GM19239 (cell line): ENCODE measurements around the gene ATF4.

Source experiments
- DNase-seq: peaks from one replicate; pipeline ENCODE4 v3.0.0; 2011; ENCODE audit warnings: low spot score; ENCODE audit not compliant: insufficient read length
- FAIRE-seq: peaks from 2 replicates; lab custom pipeline; 2011; peaks lifted over from hg19 to GRCh38; lab: Jason Lieb, UNC

The ATF4 gene

DNA sequence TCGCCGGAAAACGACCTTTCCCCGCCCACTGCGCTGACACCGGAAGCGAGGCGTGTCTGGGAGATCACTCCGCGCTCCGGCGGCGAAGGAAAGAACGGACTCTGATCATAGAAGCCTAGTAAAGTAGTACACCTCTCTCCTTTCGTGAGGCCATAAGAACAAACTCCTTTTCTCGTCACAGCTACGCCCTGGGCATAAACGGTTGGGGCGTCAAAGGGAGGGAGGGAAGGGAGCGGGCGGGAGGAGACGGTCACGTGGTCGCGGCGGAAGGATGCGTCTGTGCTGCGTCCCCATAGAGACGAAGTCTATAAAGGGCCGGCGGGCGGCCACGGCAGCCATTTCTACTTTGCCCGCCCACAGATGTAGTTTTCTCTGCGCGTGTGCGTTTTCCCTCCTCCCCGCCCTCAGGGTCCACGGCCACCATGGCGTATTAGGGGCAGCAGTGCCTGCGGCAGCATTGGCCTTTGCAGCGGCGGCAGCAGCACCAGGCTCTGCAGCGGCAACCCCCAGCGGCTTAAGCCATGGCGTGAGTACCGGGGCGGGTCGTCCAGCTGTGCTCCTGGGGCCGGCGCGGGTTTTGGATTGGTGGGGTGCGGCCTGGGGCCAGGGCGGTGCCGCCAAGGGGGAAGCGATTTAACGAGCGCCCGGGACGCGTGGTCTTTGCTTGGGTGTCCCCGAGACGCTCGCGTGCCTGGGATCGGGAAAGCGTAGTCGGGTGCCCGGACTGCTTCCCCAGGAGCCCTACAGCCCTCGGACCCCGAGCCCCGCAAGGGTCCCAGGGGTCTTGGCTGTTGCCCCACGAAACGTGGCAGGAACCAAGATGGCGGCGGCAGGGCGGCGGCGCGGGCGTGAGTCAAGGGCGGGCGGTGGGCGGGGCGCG, at the start of gene ATF4:
Gene ATF4, plus strand, starts transcription at position 337 of the 880 bp plus-strand sequence. CDS start 884 bp downstream, outside the sequence.
- DNase-seq: no peak
- peak; percentile 97 for FAIRE-seq

GRCh38 chr22:39471381-39472141, 48.8 kb upstream of the ATF4 start:
- DNase-seq (peak; percentile 56), FAIRE-seq (peak; percentile 97)

DNA sequence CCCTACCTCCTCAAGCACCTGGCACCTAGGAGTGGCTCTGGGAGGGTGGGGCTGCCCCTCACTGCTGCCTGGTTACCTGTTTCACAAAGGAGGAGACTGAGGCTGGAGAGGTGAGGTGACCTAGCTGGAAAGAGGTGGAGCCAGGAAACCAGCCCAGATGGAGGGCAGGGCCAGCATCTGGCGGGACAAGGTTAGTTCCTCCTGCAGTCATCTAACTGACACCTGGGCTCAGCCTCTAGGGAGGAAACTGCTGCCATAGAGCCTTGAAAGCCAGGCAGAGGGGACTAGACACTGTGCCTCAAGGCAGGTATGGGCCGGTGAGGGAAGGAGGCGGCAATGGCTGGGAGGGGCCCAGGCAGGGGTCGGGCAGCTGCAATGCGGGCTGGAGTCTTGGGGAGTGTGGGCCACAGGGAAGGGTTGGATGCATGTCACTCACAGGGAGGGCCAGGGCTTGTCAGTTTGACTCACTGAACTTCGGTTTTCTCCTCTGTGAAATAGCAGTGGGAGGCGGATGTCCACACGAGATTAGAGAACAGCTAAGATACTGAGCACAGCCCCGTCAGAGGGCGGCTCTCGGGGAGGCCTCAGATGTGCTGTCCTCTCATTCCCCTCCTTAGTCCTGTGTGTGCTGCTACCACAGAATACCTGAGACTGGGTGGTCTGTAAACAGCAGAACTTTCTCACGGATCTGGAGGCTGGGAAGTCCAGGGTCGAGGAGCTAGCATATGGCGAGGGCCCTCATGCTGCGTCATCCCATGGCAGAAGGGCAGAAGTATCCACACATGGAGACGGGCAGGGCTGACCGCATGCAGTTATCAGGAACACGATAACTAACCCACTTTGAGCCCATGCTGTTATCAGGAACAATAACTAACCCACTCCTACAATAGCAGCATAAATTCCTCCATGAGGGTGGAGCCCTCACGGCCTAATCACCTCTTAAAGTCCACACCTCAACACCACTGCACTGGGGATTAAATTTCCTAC, 47.5 kb upstream of the ATF4 start:
- FAIRE-seq (peak; percentile 89), DNase-seq (peak; percentile 54)

DNA sequence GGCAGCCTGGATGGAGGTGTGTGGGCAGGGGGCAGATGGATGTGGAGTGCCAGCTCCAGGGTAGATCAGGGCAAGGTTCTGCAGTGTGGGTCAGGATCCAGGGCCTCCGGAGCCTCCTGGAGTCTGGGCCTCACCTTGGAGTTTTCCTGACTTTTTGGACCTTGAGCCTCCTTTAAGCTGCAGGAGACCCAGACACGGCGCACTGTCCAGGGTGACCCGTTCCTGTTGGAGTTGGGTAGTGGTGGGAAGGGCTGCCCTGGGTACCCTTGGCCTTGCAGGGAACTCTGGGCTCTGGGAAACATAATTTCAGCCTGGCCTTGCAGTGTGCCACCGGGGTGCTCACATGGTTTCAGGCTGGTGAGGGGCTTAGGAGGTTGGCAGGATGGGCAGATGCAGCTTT, 46.5 kb upstream of the ATF4 start:
- FAIRE-seq (no peak), DNase-seq (no peak)

- no peak for DNase-seq
Measured at GRCh38 chr22:39474351-39475111, 45.8 kb upstream of the ATF4 start.

DNA sequence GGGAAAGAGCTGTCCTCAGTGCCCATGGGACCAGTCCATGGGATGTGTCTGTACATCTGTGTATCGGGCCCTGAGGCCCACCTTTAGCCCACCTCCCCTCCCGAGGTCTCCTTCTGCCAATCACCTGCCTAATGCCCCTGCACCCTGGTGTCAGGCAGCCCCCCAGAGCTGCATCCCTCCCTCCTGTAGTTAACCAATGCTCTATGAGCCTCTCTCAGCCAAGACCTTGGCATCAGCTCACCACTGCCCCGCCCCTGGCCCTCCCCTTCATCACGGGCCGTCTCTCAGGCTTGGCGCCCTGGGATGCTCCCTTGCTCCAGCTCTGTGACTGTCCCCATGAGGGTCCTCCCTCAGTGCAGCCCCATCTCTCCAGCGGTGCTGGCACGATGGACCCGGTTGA, 45.0 kb upstream of the ATF4 start:
- FAIRE-seq: no peak
- no peak for DNase-seq

More at GRCh38 chr22:39474351-39475111, 45.8 kb upstream of the ATF4 start:
- peak; percentile 47 for FAIRE-seq

DNA sequence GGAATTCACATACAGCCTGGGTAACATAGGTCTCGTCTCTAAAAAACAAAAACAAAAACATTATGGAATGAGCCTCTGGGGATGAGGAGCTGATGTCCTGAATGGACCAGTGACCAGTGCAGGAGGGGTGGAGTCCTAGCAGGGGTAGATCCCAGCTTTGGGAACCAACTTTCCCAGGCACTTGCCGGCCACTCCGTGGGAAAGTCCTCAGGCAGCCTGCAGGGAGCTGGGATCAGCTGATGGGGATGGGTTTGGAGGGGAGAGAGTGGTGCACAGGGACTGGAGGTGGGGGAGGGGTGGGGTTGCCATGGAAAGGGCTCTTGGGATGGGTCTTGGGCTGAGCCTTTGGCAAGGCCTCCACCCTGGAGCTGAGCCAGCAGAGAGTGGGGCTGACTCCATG, 44.5 kb upstream of the ATF4 start:
- FAIRE-seq: no peak
- no peak for DNase-seq

GRCh38 chr22:39476664-39477063, 43.7 kb upstream of the ATF4 start:
- DNase-seq (no peak), FAIRE-seq (no peak)

- FAIRE-seq (no peak), DNase-seq (no peak)
Measured at GRCh38 chr22:39477542-39477941, 42.8 kb upstream of the ATF4 start.

DNA sequence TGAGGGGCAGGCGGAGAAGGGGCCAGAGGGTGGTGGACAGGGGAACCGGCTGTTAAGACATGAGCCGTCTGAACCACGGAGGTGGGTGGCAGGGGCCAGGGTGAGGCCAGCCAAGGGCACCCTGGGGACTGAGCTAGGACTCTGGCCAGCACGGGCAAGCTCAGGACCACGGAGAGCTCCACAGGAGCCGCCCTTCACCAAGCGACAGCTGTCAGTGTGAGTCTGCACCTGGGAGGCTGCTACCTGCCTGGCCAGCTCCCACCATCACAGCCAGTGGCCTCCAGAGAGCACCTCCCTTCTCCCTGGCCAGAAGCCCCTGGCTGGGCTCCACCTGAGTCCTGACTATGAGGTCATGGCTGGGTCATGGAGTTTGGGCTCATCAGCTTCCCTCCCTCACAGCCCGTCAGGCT, 41.9 kb upstream of the ATF4 start:
- DNase-seq (no peak), FAIRE-seq (no peak)

DNA sequence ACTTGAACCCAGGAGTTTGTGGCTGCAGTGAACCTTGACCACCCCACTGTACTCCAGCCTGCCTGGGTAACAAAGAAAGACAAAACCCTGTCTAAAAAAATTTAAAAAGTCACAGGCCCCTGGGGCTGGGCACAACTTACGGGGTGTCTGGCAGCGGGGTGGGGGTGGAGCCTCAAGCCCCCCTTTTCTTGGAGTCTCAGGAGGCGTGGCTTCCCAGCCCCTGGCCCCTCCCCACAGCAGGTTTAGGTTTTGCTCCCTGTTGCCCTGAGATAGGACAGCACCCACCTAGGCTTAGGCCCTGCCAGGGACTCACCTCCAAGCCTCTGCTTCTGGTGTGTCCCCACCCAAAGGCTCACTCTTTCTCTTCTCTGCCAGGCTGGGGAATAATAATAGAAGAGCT, 41.1 kb upstream of the ATF4 start:
- FAIRE-seq: no peak
- no peak for DNase-seq

DNA sequence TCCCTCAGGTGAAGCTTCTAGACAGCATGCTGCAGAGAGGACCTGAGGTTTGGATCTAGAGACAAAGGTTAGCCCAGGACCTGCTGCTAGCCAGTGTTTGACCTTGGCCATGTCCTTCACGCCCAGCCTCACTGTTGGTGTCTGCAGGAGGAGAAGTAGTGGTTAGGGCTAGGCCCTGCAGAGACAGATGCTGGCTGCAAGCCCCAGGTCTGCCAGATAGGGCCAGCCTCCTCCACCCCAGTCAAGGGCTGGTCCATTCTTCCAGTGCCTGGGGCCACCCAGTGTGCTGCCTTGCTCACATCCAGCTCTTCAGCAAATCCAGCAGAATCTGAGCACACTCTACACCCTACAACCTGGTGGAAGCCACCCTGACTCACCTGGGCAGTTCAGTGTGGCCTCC, 39.8 kb upstream of the ATF4 start:
- FAIRE-seq (no peak), DNase-seq (no peak)

DNA sequence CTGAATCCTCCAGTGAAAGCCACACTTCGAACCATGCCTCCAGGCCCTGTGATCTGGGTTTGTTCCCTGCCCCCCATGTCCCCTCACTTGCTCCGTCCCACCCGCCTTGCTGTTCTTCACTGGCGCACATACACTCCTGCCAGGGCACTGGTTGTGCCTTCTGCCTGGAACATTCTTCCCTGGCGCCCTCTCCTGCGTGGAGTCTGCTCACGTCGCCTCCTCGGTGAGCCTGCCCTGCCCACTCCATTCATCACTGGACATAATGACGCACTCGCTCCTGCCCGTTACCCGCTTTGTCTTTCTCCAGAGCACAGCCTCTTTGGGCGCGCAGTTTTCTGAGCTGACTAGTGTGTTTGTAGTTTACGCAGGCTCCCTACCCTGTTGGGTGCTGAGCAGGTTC, 39.3 kb upstream of the ATF4 start:
- no peak for DNase-seq
- no peak for FAIRE-seq

GRCh38 chr22:39481595-39481994, 38.8 kb upstream of the ATF4 start:
- DNase-seq (no peak), FAIRE-seq (no peak)

- FAIRE-seq: no peak
- no peak for DNase-seq
Measured at GRCh38 chr22:39482768-39483167, 37.6 kb upstream of the ATF4 start.

- DNase-seq (no peak), FAIRE-seq (no peak)
Measured at GRCh38 chr22:39486951-39487825, 33.2 kb upstream of the ATF4 start.

GRCh38 chr22:39487826-39488520, 32.4 kb upstream of the ATF4 start:
- FAIRE-seq (no peak), DNase-seq (no peak)

DNA sequence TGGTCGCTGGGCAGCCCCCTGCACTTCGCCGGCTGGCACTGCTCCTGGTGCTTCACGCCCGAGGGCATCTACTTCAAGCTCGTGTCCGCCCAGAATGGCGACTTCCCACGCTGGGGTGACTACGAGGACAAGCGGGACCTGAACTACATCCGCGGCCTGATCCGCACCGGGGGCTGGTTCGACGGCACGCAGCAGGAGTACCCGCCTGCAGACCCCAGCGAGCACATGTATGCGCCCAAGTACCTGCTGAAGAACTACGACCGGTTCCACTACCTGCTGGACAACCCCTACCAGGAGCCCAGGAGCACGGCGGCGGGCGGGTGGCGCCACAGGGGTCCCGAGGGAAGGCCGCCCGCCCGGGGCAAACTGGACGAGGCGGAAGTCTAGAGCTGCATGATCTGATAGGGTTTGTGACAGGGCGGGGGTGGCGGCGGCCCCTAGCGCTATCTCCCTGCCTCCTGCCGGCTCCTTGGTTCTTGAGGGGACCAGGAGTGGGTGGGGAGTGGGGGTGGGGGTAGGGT, 31.7 kb upstream of the ATF4 start:
- no peak for FAIRE-seq
- DNase-seq: no peak
